ENCODE data around the gene USE1.
"Not testable (repeated sequence)": the region's sequence is repeated elsewhere in the genome, so short reads cannot be mapped to it uniquely, and the experiment has no call there.

The USE1 gene

DNA sequence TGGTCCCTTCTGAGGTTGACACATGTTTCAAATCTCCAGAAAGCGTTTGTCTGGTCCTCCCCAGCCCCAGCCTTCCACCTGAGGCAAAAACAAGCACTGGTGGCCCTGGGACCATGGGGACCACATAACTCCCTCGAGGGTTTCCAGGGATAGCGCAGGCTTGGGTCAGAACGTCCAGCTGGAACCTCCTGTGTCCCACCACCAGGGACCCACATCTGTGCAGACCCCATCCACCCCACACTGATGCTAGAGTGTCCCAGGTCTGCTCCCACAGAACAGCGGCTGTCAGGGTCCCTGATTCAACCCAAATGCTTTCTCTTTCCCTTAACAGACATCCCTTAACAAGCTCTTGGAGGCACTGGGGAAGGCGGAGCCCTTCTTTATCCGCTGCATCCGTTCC lies 29.6 kb upstream of the USE1 start:
- Histone ChIP-seq H3K36me3 (ENCODE audit: insufficient read depth, low read length) (peaks cover 54% of the 10 kb centered on the region), H3K9me3 (replicated peaks; ENCODE audit: low read length) (no peaks in the 10 kb centered on the region)

DNA sequence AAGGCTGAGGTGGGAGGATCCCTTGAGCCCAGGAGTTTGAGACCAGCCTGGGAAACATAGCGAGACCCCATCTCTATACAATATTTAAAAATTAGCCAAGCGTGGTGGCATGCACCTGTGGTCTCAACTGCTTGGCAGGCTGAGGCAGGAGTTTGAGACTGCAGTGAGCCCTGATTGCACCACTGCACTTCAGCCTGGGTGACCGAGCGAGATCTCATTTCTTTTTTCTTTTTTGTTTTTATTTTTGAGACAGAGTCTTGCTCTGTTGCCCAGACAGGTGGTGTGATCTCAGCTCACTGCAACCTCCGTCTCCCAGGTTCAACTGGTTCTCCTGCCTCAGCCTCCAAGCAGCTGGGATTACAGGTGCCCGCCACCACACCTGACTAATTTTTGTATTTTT lies 23.4 kb upstream of the USE1 start:
- H3K4me3 ChIP-seq (ENCODE audit: low read length); H3K4me1 ChIP-seq (ENCODE audit: control insufficient read depth, insufficient read depth, low read length); H3K9me3 ChIP-seq (replicated peaks; ENCODE audit: low read length); H3K4me2 ChIP-seq (ENCODE audit: low read length); H3K27me3 ChIP-seq (ENCODE audit: control insufficient read depth, insufficient read depth, low read length); H3K9ac ChIP-seq (ENCODE audit: low read depth, low read length): not testable (repeated sequence)
- H3K36me3 ChIP-seq (ENCODE audit: insufficient read depth, low read length) = peaks cover 64% of the 10 kb centered on the region

More for the DNA sequence above, 29.6 kb upstream of the USE1 start:
- Histone ChIP-seq H3K4me3 (ENCODE audit: low read length) (no peak overlapping the region), H3K4me2 (ENCODE audit: low read length) (no peak overlapping the region), H3K27me3 (ENCODE audit: control insufficient read depth, insufficient read depth, low read length) (no peaks in the 10 kb centered on the region), H3K4me1 (ENCODE audit: control insufficient read depth, insufficient read depth, low read length) (no peaks in the 10 kb centered on the region), H3K9ac (ENCODE audit: low read depth, low read length) (no peak overlapping the region)

GRCh38 chr19:17192751-17193150 lies 22.4 kb upstream of the USE1 start:
- Histone ChIP-seq H3K27me3 (ENCODE audit: control insufficient read depth, insufficient read depth, low read length) (no peaks in the 10 kb centered on the region), H3K4me1 (ENCODE audit: control insufficient read depth, insufficient read depth, low read length) (no peaks in the 10 kb centered on the region), H3K4me3 (ENCODE audit: low read length) (no peak overlapping the region), H3K4me2 (ENCODE audit: low read length) (no peak overlapping the region), H3K9me3 (replicated peaks; ENCODE audit: low read length) (no peaks in the 10 kb centered on the region), H3K36me3 (ENCODE audit: insufficient read depth, low read length) (peaks cover 60% of the 10 kb centered on the region), H3K9ac (ENCODE audit: low read depth, low read length) (no peak overlapping the region)

DNA sequence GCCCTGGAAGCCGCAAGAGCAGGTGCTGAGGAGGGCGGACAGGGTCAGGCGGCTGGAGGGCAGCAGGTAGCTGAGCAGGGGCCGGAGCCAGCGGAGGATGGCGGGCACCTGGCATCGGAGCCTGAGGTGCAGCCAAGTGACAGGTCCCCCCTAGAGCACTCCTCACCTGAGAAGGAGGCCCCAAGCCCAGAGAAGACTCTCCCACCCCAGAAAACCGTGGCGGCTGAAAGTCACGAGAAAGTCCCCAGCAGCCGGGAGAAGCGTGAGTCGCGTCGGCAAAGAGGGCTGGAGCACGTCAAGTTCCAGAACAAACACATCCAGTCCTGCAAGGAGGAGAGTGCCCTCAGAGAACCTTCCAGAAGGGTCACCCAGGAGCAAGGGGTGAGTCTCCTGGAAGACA lies 20.5 kb upstream of the USE1 start:
- Histone ChIP-seq H3K9ac (ENCODE audit: low read depth, low read length) (no peak overlapping the region), H3K4me1 (ENCODE audit: control insufficient read depth, insufficient read depth, low read length) (no peaks in the 10 kb centered on the region), H3K4me3 (ENCODE audit: low read length) (no peak overlapping the region), H3K27me3 (ENCODE audit: control insufficient read depth, insufficient read depth, low read length) (no peaks in the 10 kb centered on the region), H3K4me2 (ENCODE audit: low read length) (no peak overlapping the region), H3K9me3 (replicated peaks; ENCODE audit: low read length) (no peaks in the 10 kb centered on the region), H3K36me3 (ENCODE audit: insufficient read depth, low read length) (peaks cover 58% of the 10 kb centered on the region)

DNA sequence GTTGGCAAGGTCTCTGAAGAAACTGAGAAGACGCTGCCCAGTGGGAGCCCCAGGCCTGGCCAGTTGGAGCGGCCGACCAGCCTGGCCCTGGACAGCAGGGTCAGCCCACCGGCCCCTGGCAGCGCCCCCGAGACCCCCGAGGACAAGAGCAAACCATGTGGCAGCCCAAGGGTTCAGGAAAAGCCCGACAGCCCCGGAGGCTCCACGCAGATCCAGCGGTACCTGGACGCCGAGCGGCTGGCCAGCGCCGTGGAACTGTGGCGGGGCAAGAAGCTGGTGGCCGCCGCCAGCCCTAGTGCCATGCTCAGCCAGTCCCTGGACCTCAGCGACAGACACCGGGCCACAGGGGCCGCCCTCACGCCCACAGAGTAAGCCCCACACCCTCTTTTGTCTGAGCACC lies 20.1 kb upstream of the USE1 start:
- Histone ChIP-seq H3K4me2 (ENCODE audit: low read length) (no peak overlapping the region), H3K4me1 (ENCODE audit: control insufficient read depth, insufficient read depth, low read length) (no peaks in the 10 kb centered on the region), H3K36me3 (ENCODE audit: insufficient read depth, low read length) (peaks cover 57% of the 10 kb centered on the region), H3K4me3 (ENCODE audit: low read length) (no peak overlapping the region), H3K9ac (ENCODE audit: low read depth, low read length) (no peak overlapping the region), H3K9me3 (replicated peaks; ENCODE audit: low read length) (no peaks in the 10 kb centered on the region), H3K27me3 (ENCODE audit: control insufficient read depth, insufficient read depth, low read length) (no peaks in the 10 kb centered on the region)

GRCh38 chr19:17196610-17197009 lies 18.5 kb upstream of the USE1 start:
- no peaks in the 10 kb centered on the region for H3K4me1 ChIP-seq (ENCODE audit: control insufficient read depth, insufficient read depth, low read length)
- H3K4me3 ChIP-seq (ENCODE audit: low read length) = no peak overlapping the region
- no peaks in the 10 kb centered on the region for H3K27me3 ChIP-seq (ENCODE audit: control insufficient read depth, insufficient read depth, low read length)
- H3K9me3 ChIP-seq (replicated peaks; ENCODE audit: low read length) = no peaks in the 10 kb centered on the region
- H3K4me2 ChIP-seq (ENCODE audit: low read length) = no peak overlapping the region
- H3K36me3 ChIP-seq (ENCODE audit: insufficient read depth, low read length) = peaks cover 59% of the 10 kb centered on the region
- no peak overlapping the region for H3K9ac ChIP-seq (ENCODE audit: low read depth, low read length)

GRCh38 chr19:17197666-17198065 lies 17.5 kb upstream of the USE1 start:
- Histone ChIP-seq H3K4me1 (ENCODE audit: control insufficient read depth, insufficient read depth, low read length) (no peaks in the 10 kb centered on the region), H3K36me3 (ENCODE audit: insufficient read depth, low read length) (peaks cover 66% of the 10 kb centered on the region), H3K4me3 (ENCODE audit: low read length) (no peak overlapping the region)

DNA sequence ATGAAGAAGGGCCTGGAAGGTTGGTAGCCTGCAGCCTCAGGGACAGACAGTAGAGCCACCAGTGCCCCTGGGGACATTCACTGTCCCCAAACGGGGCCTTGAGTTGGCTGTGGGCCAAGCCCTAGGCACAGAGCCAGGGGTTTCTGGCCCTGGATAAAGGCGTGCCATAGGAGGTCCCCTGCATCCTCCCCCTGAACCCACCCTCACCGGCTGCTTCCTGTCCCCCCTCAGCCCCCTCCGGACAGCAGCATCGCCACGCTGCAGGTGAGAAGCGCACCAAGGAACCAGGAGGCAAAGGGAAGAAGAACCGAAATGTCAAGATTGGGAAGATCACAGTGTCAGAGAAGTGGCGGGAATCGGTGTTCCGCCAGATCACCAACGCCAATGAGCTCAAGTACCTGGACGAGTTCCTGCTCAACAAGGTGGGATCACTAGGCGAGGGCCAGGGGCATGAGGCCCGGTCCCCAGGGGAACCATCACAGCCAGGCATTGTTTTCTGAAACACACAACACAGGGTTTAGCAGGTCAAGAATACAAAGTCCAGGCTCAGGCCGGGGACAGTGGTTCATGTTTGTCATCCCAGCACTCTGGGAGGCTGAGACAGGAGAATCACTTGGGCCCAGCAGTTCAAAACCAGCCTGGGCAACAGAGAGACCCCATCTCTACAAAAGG lies 14.6 kb upstream of the USE1 start:
- Histone ChIP-seq H3K9ac (ENCODE audit: low read depth, low read length) (no peak overlapping the region), H3K4me2 (ENCODE audit: low read length) (no peak overlapping the region), H3K36me3 (ENCODE audit: insufficient read depth, low read length) (peaks cover 58% of the 10 kb centered on the region), H3K9me3 (replicated peaks; ENCODE audit: low read length) (no peaks in the 10 kb centered on the region), H3K4me3 (ENCODE audit: low read length) (no peak overlapping the region), H3K27me3 (ENCODE audit: control insufficient read depth, insufficient read depth, low read length) (no peaks in the 10 kb centered on the region), H3K4me1 (ENCODE audit: control insufficient read depth, insufficient read depth, low read length) (no peaks in the 10 kb centered on the region)

More at GRCh38 chr19:17197666-17198065, 17.5 kb upstream of the USE1 start:
- no peak overlapping the region for H3K4me2 ChIP-seq (ENCODE audit: low read length)
- no peak overlapping the region for H3K9ac ChIP-seq (ENCODE audit: low read depth, low read length)
- no peaks in the 10 kb centered on the region for H3K9me3 ChIP-seq (replicated peaks; ENCODE audit: low read length)
- H3K27me3 ChIP-seq (ENCODE audit: control insufficient read depth, insufficient read depth, low read length) = no peaks in the 10 kb centered on the region

GRCh38 chr19:17202249-17202648 lies 12.9 kb upstream of the USE1 start:
- H3K4me3 ChIP-seq (ENCODE audit: low read length) = no peak overlapping the region
- no peaks in the 10 kb centered on the region for H3K27me3 ChIP-seq (ENCODE audit: control insufficient read depth, insufficient read depth, low read length)
- no peaks in the 10 kb centered on the region for H3K4me1 ChIP-seq (ENCODE audit: control insufficient read depth, insufficient read depth, low read length)
- peaks cover 71% of the 10 kb centered on the region for H3K36me3 ChIP-seq (ENCODE audit: insufficient read depth, low read length)
- H3K9ac ChIP-seq (ENCODE audit: low read depth, low read length) = no peak overlapping the region
- no peak overlapping the region for H3K4me2 ChIP-seq (ENCODE audit: low read length)
- no peaks in the 10 kb centered on the region for H3K9me3 ChIP-seq (replicated peaks; ENCODE audit: low read length)

GRCh38 chr19:17202713-17203112 lies 12.4 kb upstream of the USE1 start:
- Histone ChIP-seq H3K9me3 (replicated peaks; ENCODE audit: low read length) (no peaks in the 10 kb centered on the region), H3K36me3 (ENCODE audit: insufficient read depth, low read length) (peaks cover 67% of the 10 kb centered on the region), H3K4me2 (ENCODE audit: low read length) (no peak overlapping the region), H3K9ac (ENCODE audit: low read depth, low read length) (no peak overlapping the region), H3K4me3 (ENCODE audit: low read length) (no peak overlapping the region), H3K27me3 (ENCODE audit: control insufficient read depth, insufficient read depth, low read length) (no peaks in the 10 kb centered on the region), H3K4me1 (ENCODE audit: control insufficient read depth, insufficient read depth, low read length) (no peaks in the 10 kb centered on the region)

GRCh38 chr19:17205237-17206140 lies 9.7 kb upstream of the USE1 start:
- H3K9ac ChIP-seq (ENCODE audit: low read depth, low read length) = no peak overlapping the region
- H3K4me2 ChIP-seq (ENCODE audit: low read length) = no peak overlapping the region
- H3K27me3 ChIP-seq (ENCODE audit: control insufficient read depth, insufficient read depth, low read length) = no peaks in the 10 kb centered on the region
- no peak overlapping the region for H3K4me3 ChIP-seq (ENCODE audit: low read length)
- no peaks in the 10 kb centered on the region for H3K9me3 ChIP-seq (replicated peaks; ENCODE audit: low read length)
- H3K36me3 ChIP-seq (ENCODE audit: insufficient read depth, low read length) = peaks cover 77% of the 10 kb centered on the region
- peaks cover 13% of the 10 kb centered on the region for H3K4me1 ChIP-seq (ENCODE audit: control insufficient read depth, insufficient read depth, low read length)
